PC-3 (cell line): Measurements from ENCODE around the gene INHBE. TPM values are rescaled to one million over a fixed set of nuclear protein-coding genes. Genes with fewer than 3 reads are reported as not detected.

Experiments used
- ATAC-seq: fragments of 200-7000 bp; cut with Tn5 transposase; 2 replicates; pipeline ENCODE4 v1.9.1; 2020; ENCODE audit warnings: mild to moderate bottlenecking, moderate library complexity
- BruUV-seq: library from RNA; stranded (reverse); fragments of 400-500 nt; replicated peaks from 2 replicates; lab custom pipeline; 2021; lab: Mats Ljungman, UMichigan
- CTCF ChIA-PET: fragments of 300-600 bp; sonication (Branson Sonifier 250); formaldehyde crosslinking; loops from one replicate; lab custom pipeline; 2022; ENCODE audit warnings: antibody characterized with exemption; lab: Charles Lee
- POLR2A ChIA-PET: fragments of 300-600 bp; sonication (Branson Sonifier 250); formaldehyde crosslinking; loops from one replicate; lab custom pipeline; 2022; ENCODE audit warnings: antibody characterized with exemption; ENCODE audit not compliant: unreplicated experiment; lab: Charles Lee
- DNase-seq: peaks from one replicate; pipeline ENCODE4 v3.0.0-alpha.2; 2015
- H2AFZ ChIP-seq: fragments of 300-600 bp; sonication (generic); 2 replicates; pipeline ENCODE4 v1.6.0; 2016; ENCODE audit warnings: antibody characterized with exemption, low read length
- H3F3A ChIP-seq: fragments of 300-600 bp; sonication (generic); one replicate; pipeline ENCODE4 v1.6.0; 2017; ENCODE audit warnings: antibody characterized with exemption, low read length, control low read depth, mild to moderate bottlenecking; ENCODE audit not compliant: unreplicated experiment
- H3K27ac ChIP-seq: fragments of 300-600 bp; sonication (generic); 2 replicates; pipeline ENCODE4 v1.5.1; 2016; ENCODE audit warnings: mild to moderate bottlenecking, low read length
- H3K27me3 ChIP-seq: fragments of 300-600 bp; sonication (generic); 2 replicates; pipeline ENCODE4 v1.6.1; 2016; ENCODE audit warnings: low read length, mixed read lengths
- H3K36me3 ChIP-seq: fragments of 300-600 bp; sonication (generic); 2 replicates; pipeline ENCODE4 v1.6.1; 2016; ENCODE audit warnings: low read depth, mixed run types, low read length, mixed read lengths
- H3K4me1 ChIP-seq: fragments of 300-600 bp; sonication (generic); 2 replicates; pipeline ENCODE4 v1.5.1; 2016; ENCODE audit warnings: low read length; ENCODE audit not compliant: insufficient read depth
- H3K4me2 ChIP-seq: fragments of 300-600 bp; sonication (generic); 2 replicates; pipeline ENCODE4 v1.6.0; 2016; ENCODE audit warnings: low read length
- H3K4me3 ChIP-seq: fragments of 300-600 bp; sonication (generic); 2 replicates; pipeline ENCODE4 v1.5.1; 2016; ENCODE audit warnings: mild to moderate bottlenecking, low read length, mixed read lengths
- H3K79me2 ChIP-seq: fragments of 300-600 bp; sonication (generic); 2 replicates; pipeline ENCODE4 v1.6.1; 2017; ENCODE audit warnings: low read length, mixed read lengths
- H3K9ac ChIP-seq: fragments of 300-600 bp; sonication (generic); 2 replicates; pipeline ENCODE4 v1.6.0; 2016; ENCODE audit warnings: mild to moderate bottlenecking, low read length
- H3K9me2 ChIP-seq: fragments of 300-600 bp; sonication (generic); replicated peaks from 2 replicates; pipeline ENCODE4 v1.6.1; 2016; ENCODE audit warnings: mixed run types, low read length, mixed read lengths
- H3K9me3 ChIP-seq: fragments of 300-600 bp; sonication (generic); 2 replicates; pipeline ENCODE4 v1.6.1; 2016; ENCODE audit warnings: low read length, mixed read lengths
- H4K20me1 ChIP-seq: fragments of 300-600 bp; sonication (generic); 2 replicates; pipeline ENCODE4 v1.6.1; 2016; ENCODE audit warnings: low read length, mixed read lengths
- EZH2 ChIP-seq: fragments of 300-600 bp; sonication (generic); IDR thresholded peaks from one replicate; pipeline ENCODE4 v1.6.1; 2017; ENCODE audit warnings: antibody characterized with exemption, mild to moderate bottlenecking, low read length; ENCODE audit not compliant: unreplicated experiment
- EZH2phosphoT487 ChIP-seq: fragments of 300-600 bp; sonication (generic); IDR thresholded peaks from 2 replicates; pipeline ENCODE4 v1.6.1; 2018; ENCODE audit warnings: mild to moderate bottlenecking, antibody characterized with exemption, low read length, borderline replicate concordance
- intact Hi-C: fragments of 100-400 bp; cut with micrococcal nuclease; formaldehyde crosslinking; loops from 2 replicates; pipeline ENCODE4 v1.9.0; 2023
- total RNA-seq: library from RNA; depleted of rRNA; stranded (reverse); fragments of >200 nt; gene quantifications from 2 replicates; pipeline ENCODE4 v1.2.3, GENCODE V29; 2014
- TF ChIP-seq, protein P1 (sequence below): fragments of 300-600 bp; sonication (generic); conservative IDR thresholded peaks from 2 replicates; pipeline ENCODE4 v1.5.1; 2017; ENCODE audit warnings: antibody characterized with exemption, low read depth, mild to moderate bottlenecking, low read length

Gene INHBE
- total RNA-seq, 1 experiment from 2014 or later, result not detected

DNA sequence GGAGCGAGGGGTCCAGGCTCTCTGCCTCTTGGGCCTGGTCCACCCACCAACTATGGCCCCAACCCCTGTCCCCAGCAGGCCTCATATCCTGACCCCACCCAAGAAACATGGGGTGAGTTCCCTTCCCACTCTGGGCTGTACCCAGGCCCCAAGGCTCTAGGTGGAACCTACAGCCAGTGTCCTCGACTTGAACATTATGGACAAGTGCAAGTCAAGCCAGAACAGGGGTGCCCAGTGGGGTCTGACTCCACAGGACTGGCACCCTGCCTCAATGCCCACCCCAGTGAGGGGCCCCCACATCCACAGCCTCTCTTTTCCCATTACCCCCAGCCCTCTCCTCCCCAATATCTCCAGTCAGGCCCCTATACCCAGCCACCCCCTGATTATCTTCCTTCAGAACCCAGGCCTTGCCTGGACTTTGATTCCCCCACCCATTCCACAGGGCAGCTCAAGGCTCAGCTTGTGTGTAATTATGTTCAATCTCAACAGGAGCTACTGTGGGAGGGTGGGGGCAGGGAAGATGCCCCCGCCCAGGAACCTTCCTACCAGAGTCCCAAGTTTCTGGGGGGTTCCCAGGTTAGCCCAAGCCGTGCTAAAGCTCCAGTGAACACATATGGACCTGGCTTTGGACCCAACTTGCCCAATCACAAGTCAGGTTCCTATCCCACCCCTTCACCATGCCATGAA, 16.0 kb downstream of the INHBE start:
- H3K4me2 ChIP-seq, result no peak overlapping the region
- no peak for DNase-seq
- no TSS peak for BruUV-seq
- no peak overlapping the region for H3K27ac ChIP-seq
- no peak overlapping the region for H2AFZ ChIP-seq
- H3K79me2 ChIP-seq, result no peaks in the 10 kb centered on the region
- H3K9me2 ChIP-seq, result no peaks in the 10 kb centered on the region
- no peaks in the 10 kb centered on the region for H3K9me3 ChIP-seq
- no peaks in the 10 kb centered on the region for H3F3A ChIP-seq
- no peaks in the 10 kb centered on the region for H4K20me1 ChIP-seq
- CTCF ChIA-PET, result no interaction called here
- no peaks in the 10 kb centered on the region for H3K36me3 ChIP-seq
- H3K4me1 ChIP-seq, result no peaks in the 10 kb centered on the region
- peaks cover 77% of the 10 kb centered on the region for H3K27me3 ChIP-seq
- intact Hi-C loops, result no loop called here
- no peak for TF ChIP-seq EZH2
- no peak for TF ChIP-seq EZH2phosphoT487
- TF ChIP-seq, protein P1, sequence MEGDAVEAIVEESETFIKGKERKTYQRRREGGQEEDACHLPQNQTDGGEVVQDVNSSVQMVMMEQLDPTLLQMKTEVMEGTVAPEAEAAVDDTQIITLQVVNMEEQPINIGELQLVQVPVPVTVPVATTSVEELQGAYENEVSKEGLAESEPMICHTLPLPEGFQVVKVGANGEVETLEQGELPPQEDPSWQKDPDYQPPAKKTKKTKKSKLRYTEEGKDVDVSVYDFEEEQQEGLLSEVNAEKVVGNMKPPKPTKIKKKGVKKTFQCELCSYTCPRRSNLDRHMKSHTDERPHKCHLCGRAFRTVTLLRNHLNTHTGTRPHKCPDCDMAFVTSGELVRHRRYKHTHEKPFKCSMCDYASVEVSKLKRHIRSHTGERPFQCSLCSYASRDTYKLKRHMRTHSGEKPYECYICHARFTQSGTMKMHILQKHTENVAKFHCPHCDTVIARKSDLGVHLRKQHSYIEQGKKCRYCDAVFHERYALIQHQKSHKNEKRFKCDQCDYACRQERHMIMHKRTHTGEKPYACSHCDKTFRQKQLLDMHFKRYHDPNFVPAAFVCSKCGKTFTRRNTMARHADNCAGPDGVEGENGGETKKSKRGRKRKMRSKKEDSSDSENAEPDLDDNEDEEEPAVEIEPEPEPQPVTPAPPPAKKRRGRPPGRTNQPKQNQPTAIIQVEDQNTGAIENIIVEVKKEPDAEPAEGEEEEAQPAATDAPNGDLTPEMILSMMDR, result no peak
- POLR2A ChIA-PET, result no interaction called here
- H3K9ac ChIP-seq, result no peak overlapping the region
- ATAC-seq, result no peak
- no peak overlapping the region for H3K4me3 ChIP-seq

DNA sequence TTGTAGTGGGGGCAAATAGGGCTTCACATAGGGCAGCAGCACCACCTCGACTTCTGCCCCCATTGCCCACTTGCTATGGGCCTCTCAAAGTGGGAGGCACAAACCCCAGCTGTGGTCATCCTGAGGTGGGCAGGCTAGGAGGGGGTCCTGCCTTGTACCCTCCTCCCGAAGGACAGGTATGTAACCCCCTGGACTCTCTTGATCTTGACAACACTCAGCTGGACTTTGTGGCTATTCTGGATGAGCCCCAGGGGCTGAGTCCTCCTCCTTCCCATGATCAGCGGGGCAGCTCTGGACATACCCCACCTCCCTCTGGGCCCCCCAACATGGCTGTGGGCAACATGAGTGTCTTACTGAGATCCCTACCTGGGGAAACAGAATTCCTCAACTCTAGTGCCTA, 16.6 kb downstream of the INHBE start:
- no peaks in the 10 kb centered on the region for H3K79me2 ChIP-seq
- TF ChIP-seq, protein P1, result no peak
- TF ChIP-seq EZH2 (no peak), EZH2phosphoT487 (no peak)
- no peaks in the 10 kb centered on the region for H3F3A ChIP-seq
- intact Hi-C loops, result no loop called here
- H3K27ac ChIP-seq, result no peak overlapping the region
- no peak overlapping the region for H3K9ac ChIP-seq
- BruUV-seq, result no TSS peak
- no peaks in the 10 kb centered on the region for H3K9me2 ChIP-seq
- no peak overlapping the region for H2AFZ ChIP-seq
- peaks cover 82% of the 10 kb centered on the region for H3K27me3 ChIP-seq
- ATAC-seq (no peak), DNase-seq (no peak)
- no peaks in the 10 kb centered on the region for H3K36me3 ChIP-seq
- no peak overlapping the region for H3K4me3 ChIP-seq
- POLR2A ChIA-PET, result no interaction called here
- H3K4me2 ChIP-seq, result no peak overlapping the region
- H3K4me1 ChIP-seq, result no peaks in the 10 kb centered on the region
- H3K9me3 ChIP-seq, result no peaks in the 10 kb centered on the region
- no peaks in the 10 kb centered on the region for H4K20me1 ChIP-seq
- CTCF ChIA-PET, result no interaction called here

DNA sequence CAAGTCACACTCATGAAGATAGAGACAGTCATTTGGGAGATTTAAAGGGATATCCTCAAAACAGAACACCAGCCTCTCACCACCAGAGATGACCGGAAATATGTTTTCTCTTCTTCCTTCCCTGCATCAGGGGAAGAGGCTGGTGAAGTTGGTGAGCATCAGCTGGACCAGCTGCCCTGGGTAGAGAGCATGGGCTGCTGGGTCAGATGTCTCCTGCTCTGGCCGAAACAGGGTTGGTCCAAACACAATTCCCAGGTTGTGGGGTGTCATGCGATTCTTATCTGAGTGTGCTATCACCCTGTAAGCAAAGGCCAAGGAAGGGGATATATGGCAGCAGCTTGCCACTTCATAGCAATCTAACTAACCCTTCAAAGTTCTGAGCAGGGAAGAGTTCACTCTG, 17.3 kb downstream of the INHBE start:
- Histone ChIP-seq H3K9me2 (no peaks in the 10 kb centered on the region), H3K9ac (no peak overlapping the region), H3K4me2 (no peak overlapping the region), H3K79me2 (no peaks in the 10 kb centered on the region), H2AFZ (no peak overlapping the region), H3K36me3 (no peaks in the 10 kb centered on the region), H3K27ac (no peak overlapping the region), H4K20me1 (no peaks in the 10 kb centered on the region), H3K9me3 (no peaks in the 10 kb centered on the region), H3K4me3 (no peak overlapping the region), H3K4me1 (no peaks in the 10 kb centered on the region), H3K27me3 (peaks cover 78% of the 10 kb centered on the region), H3F3A (no peaks in the 10 kb centered on the region)
- no TSS peak for BruUV-seq
- CTCF ChIA-PET, result no interaction called here
- POLR2A ChIA-PET, result no interaction called here
- no peak for TF ChIP-seq EZH2
- TF ChIP-seq, protein P1, result no peak
- no peak for TF ChIP-seq EZH2phosphoT487
- intact Hi-C loops, result no loop called here
- no peak for DNase-seq
- no peak for ATAC-seq
